A549 (cell line): ENCODE data around the gene KLHL9. TPM values are rescaled to one million over a fixed set of nuclear protein-coding genes. Genes with fewer than 3 reads are reported as not detected.

Experiments
- ATAC-seq, 2 experiments: fragments of 200-7000 bp in 1 of 2; fragments of >200 bp in 1 of 2; cut with Nextera tagmentation in 1 of 2; cut with Tn5 transposase in 1 of 2; 3 replicates each; pipeline versions ENCODE4 v1.8.0 to v1.9.1; 2018 to 2020; ENCODE audit warnings: mild to moderate bottlenecking in 1 of 2, moderate library complexity in 1 of 2
- CTCF ChIA-PET: fragments of 300-600 bp; sonication (Branson Sonifier 250); formaldehyde crosslinking; extraction: SDS; loops from one replicate; lab custom pipeline; 2021; ENCODE audit warnings: antibody characterized with exemption, inconsistent platforms; lab: Yijun Ruan, JAX
- POLR2A ChIA-PET: fragments of 350-600 bp; formaldehyde crosslinking; extraction: SDS; loops from one replicate; lab custom pipeline; 2021; ENCODE audit warnings: antibody characterized with exemption, inconsistent platforms; lab: Yijun Ruan, JAX
- DNase-seq, 2 experiments: peaks; one replicate each; pipeline versions ENCODE4 v3.0.0 to v3.0.0-alpha.2; 2011 to 2016; ENCODE audit warnings: low read depth in 1 of 2, low spot score in 1 of 2
- FAIRE-seq: peaks from 2 replicates; lab custom pipeline; 2011; peaks lifted over from hg19 to GRCh38; lab: Jason Lieb, UNC
- H3K27ac ChIP-seq, 2 experiments: fragments of >200 bp; sonication (Bioruptor Twin); formaldehyde crosslinking; 3 replicates each; pipeline ENCODE4 v1.5.1; 2016 to 2017
- H3K4me1 ChIP-seq: fragments of >200 bp; sonication (Bioruptor Twin); formaldehyde crosslinking; 3 replicates; pipeline ENCODE4 v1.6.1; 2016
- H3K4me2 ChIP-seq: fragments of >200 bp; sonication (Bioruptor Twin); formaldehyde crosslinking; 3 replicates; pipeline ENCODE4 v1.6.1; 2016
- H3K4me3 ChIP-seq: fragments of >200 bp; sonication (Bioruptor Twin); formaldehyde crosslinking; 3 replicates; pipeline ENCODE4 v1.5.1; 2016
- H3K9me3 ChIP-seq: fragments of >200 bp; sonication (Bioruptor Twin); formaldehyde crosslinking; 3 replicates; pipeline ENCODE4 v1.6.1; 2016
- CBX8 ChIP-seq: fragments of 200-600 bp; sonication (generic); IDR thresholded peaks from 2 replicates; pipeline ENCODE4 v1.6.1; 2016
- CHD2 ChIP-seq: fragments of 150-350 bp; IDR thresholded peaks from 2 replicates; pipeline ENCODE4 v1.6.1; 2014; ENCODE audit warnings: low read length; ENCODE audit not compliant: partially characterized antibody
- FOSB ChIP-seq: fragments of 250-450 bp; sonication (Bioruptor Pico); IDR thresholded peaks from 2 replicates; pipeline ENCODE4 v1.5.0; 2020; ENCODE audit warnings: mild to moderate bottlenecking, moderate library complexity
- FOSL2 ChIP-seq, 2 experiments: fragments of 450-650 bp in 1 of 2; fragments of >200 bp in 1 of 2; sonication (Bioruptor Twin) in 1 of 2; formaldehyde crosslinking; IDR thresholded peaks; 2 replicates each; pipeline versions ENCODE4 v1.5.0 to v1.6.1; 2016 to 2020; ENCODE audit warnings: mild to moderate bottlenecking in 1 of 2, moderate library complexity in 1 of 2
- FOXS1 ChIP-seq: fragments of 250-450 bp; sonication (Bioruptor Pico); IDR thresholded peaks from 2 replicates; pipeline ENCODE4 v1.5.0; 2020; ENCODE audit warnings: mild to moderate bottlenecking, moderate library complexity
- HDAC2 ChIP-seq: fragments of 200-600 bp; sonication (generic); IDR thresholded peaks from 2 replicates; pipeline ENCODE4 v1.6.1; 2016
- HEYL ChIP-seq: fragments of 250-450 bp; sonication (Bioruptor Pico); IDR thresholded peaks from 2 replicates; pipeline ENCODE4 v1.8.0; 2021; ENCODE audit warnings: mild to moderate bottlenecking, moderate library complexity
- HOXA7 ChIP-seq: fragments of 250-450 bp; sonication (Bioruptor Pico); IDR thresholded peaks from 2 replicates; pipeline ENCODE4 v1.5.0; 2020; ENCODE audit warnings: mild to moderate bottlenecking, moderate library complexity
- HOXB5 ChIP-seq: fragments of 250-450 bp; sonication (Bioruptor Pico); IDR thresholded peaks from 2 replicates; pipeline ENCODE4 v1.5.0; 2020; ENCODE audit warnings: mild to moderate bottlenecking, moderate library complexity
- JUN ChIP-seq, 2 experiments: fragments of >200 bp; sonication (Bioruptor Twin); formaldehyde crosslinking; IDR thresholded peaks; 2 replicates in 1 of 2; 3 replicates in 1 of 2; pipeline ENCODE4 v1.6.1; 2016 to 2017
- JUNB ChIP-seq: fragments of >200 bp; sonication (Bioruptor Twin); formaldehyde crosslinking; IDR thresholded peaks from 2 replicates; pipeline ENCODE4 v1.6.1; 2016
- MAZ ChIP-seq: fragments of 150-350 bp; IDR thresholded peaks from 2 replicates; pipeline ENCODE4 v1.6.1; 2014; ENCODE audit warnings: antibody characterized with exemption, low read depth, low read length, borderline replicate concordance
- NR3C1 ChIP-seq: fragments of >200 bp; sonication (Bioruptor Twin); formaldehyde crosslinking; IDR thresholded peaks from 3 replicates; pipeline ENCODE4 v1.6.1; 2017
- POLR2AphosphoS2 ChIP-seq: conservative IDR thresholded peaks from 2 replicates; pipeline ENCODE4 v1.6.1; 2012; ENCODE audit warnings: low read length, improper control_type of control experiment, inconsistent platforms
- WGBS: methylation state at CpG from one replicate; pipeline ENCODE4 v1.1.6; 2017; ENCODE audit errors: missing lambda C conversion rate; 5-methylcytosine and 5-hydroxymethylcytosine counted together
- polyA plus RNA-seq, 4 experiments: library from polyadenylated mRNA; depleted of rRNA in 3 of 4; stranded (reverse); fragments of >200 nt; fragmentation: RNase III in 1 of 4; extraction: RNeasy Plus Mini Kit Qiagen cat#74134 plus additional on column Dnase treatment in 1 of 4; gene quantifications; 2 replicates in 3 of 4; 3 replicates in 1 of 4; pipeline ENCODE4 v1.2.3, GENCODE V29; 2011 to 2017
- TF ChIP-seq, protein P1 (sequence below): fragments of 450-650 bp; IDR thresholded peaks from 2 replicates; pipeline ENCODE4 v1.6.1; 2014; ENCODE audit warnings: antibody characterized with exemption
- TF ChIP-seq, protein P2 (sequence below): fragments of 200-600 bp; sonication (generic); IDR thresholded peaks from 2 replicates; pipeline ENCODE4 v1.6.1; 2016; ENCODE audit warnings: antibody characterized with exemption, mild to moderate bottlenecking, moderate library complexity
- TF ChIP-seq, protein P3 (sequence below): fragments of >200 bp; sonication (Bioruptor Twin); formaldehyde crosslinking; IDR thresholded peaks from 2 replicates; pipeline ENCODE4 v1.6.1; 2016
- TF ChIP-seq, protein P4 (sequence below): fragments of >200 bp; sonication (Bioruptor Twin); formaldehyde crosslinking; IDR thresholded peaks from 3 replicates; pipeline ENCODE4 v1.6.1; 2016
- TF ChIP-seq, protein P5 (sequence below): fragments of 250-450 bp; sonication (Bioruptor Pico); IDR thresholded peaks from 2 replicates; pipeline ENCODE4 v1.5.0; 2021; ENCODE audit warnings: mild to moderate bottlenecking, moderate library complexity, borderline replicate concordance

KLHL9 gene
- polyA plus RNA-seq, 2 of the 4 experiments (the other 2 are of a cell fraction) = 18.6 to 27.4 TPM

DNA sequence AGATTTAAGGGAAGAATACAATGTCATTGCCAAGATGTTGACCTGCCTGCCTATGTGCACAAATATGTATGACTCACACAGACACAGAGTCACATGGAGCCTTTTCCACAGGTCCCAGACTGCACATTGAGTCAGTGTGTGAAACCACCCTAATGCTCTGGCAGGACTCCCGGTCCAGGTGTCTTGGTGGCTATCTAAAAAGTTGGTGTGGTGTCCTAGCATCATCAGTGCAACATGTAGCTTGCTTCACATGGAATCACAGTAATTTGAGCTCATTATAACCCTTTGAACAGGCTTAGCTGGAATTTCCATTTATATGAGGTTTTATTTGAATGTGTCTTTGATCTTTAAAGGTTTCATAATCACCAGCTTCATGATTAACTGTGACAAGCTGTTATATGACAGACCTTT lies 40.8 kb downstream of the KLHL9 start:
- ATAC-seq (peak; percentile 63 to 96), DNase-seq (peak; percentile 23 to 43), FAIRE-seq (no peak)
- Histone ChIP-seq H3K4me3 (no peak overlapping the region), H3K4me1 (peaks cover 11% of the 10 kb centered on the region; the same call in 2 of the 3 replicates), H3K27ac (no peak overlapping the region), H3K9me3 (no peaks in the 10 kb centered on the region), H3K4me2 (0 out of 3 replicates have a peak overlapping the region, but pooled peaks have one; percentile 7)
- ChIA-PET POLR2A (interaction anchor here (0.6 kb wide), 1 partner anchor 41 kb away, joined by 3 read pairs; no protein-coding TSS in a partner anchor), CTCF (interaction anchor here (1.9 kb wide), 1 partner anchor 41 kb away, joined by 3 read pairs; no protein-coding TSS in a partner anchor)
- TF ChIP-seq, protein P1, sequence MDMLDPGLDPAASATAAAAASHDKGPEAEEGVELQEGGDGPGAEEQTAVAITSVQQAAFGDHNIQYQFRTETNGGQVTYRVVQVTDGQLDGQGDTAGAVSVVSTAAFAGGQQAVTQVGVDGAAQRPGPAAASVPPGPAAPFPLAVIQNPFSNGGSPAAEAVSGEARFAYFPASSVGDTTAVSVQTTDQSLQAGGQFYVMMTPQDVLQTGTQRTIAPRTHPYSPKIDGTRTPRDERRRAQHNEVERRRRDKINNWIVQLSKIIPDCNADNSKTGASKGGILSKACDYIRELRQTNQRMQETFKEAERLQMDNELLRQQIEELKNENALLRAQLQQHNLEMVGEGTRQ = peak; percentile 51
- TF ChIP-seq HOXA7 (CRISPR knock-in tag) = no peak
- TF ChIP-seq FOSB (CRISPR knock-in tag) = no peak
- peak; percentile 54; the same call in 1 of the 2 replicates for TF ChIP-seq FOSL2 (IDR thresholded peaks at IDR 0.05)
- peak; percentile 53 for TF ChIP-seq FOSL2 (CRISPR knock-in tag; IDR thresholded peaks at IDR 0.05)
- no peak for TF ChIP-seq JUNB
- no peak for TF ChIP-seq NR3C1
- WGBS = 7% methylated on average over 1 of the region's 1 CpG

DNA sequence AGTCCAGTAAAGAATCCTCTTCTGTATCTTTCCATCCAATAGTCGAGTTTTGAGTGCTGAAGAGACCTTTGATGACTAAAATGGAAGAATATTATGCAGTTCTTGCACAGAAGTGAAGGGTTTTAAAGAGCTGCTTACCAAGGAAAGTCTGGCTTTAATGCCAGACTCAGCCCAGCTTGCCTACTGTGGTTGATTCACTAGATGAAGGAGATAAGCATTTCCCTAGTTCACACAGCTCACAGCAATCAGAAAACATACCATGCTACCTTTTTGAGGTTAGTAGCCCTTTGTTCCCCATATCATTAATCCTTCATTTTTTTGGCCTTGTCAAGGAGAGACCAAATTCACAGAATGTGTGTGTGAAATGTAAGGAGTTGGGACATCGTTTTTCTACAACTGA lies 45.4 kb downstream of the KLHL9 start:
- Histone ChIP-seq H3K27ac (no peak overlapping the region), H3K4me2 (no peak overlapping the region), H3K9me3 (0 out of 3 replicates have a peak, but pooled peaks cover 2% of the 10 kb centered on the region), H3K4me3 (no peak overlapping the region), H3K4me1 (peaks cover 11% of the 10 kb centered on the region; the same call in 2 of the 3 replicates)
- no peak for ATAC-seq
- TF ChIP-seq JUN (IDR thresholded peaks at IDR 0.05) = no peak
- TF ChIP-seq, protein P2, sequence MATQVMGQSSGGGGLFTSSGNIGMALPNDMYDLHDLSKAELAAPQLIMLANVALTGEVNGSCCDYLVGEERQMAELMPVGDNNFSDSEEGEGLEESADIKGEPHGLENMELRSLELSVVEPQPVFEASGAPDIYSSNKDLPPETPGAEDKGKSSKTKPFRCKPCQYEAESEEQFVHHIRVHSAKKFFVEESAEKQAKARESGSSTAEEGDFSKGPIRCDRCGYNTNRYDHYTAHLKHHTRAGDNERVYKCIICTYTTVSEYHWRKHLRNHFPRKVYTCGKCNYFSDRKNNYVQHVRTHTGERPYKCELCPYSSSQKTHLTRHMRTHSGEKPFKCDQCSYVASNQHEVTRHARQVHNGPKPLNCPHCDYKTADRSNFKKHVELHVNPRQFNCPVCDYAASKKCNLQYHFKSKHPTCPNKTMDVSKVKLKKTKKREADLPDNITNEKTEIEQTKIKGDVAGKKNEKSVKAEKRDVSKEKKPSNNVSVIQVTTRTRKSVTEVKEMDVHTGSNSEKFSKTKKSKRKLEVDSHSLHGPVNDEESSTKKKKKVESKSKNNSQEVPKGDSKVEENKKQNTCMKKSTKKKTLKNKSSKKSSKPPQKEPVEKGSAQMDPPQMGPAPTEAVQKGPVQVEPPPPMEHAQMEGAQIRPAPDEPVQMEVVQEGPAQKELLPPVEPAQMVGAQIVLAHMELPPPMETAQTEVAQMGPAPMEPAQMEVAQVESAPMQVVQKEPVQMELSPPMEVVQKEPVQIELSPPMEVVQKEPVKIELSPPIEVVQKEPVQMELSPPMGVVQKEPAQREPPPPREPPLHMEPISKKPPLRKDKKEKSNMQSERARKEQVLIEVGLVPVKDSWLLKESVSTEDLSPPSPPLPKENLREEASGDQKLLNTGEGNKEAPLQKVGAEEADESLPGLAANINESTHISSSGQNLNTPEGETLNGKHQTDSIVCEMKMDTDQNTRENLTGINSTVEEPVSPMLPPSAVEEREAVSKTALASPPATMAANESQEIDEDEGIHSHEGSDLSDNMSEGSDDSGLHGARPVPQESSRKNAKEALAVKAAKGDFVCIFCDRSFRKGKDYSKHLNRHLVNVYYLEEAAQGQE = no peak
- no peak for TF ChIP-seq CBX8
- TF ChIP-seq, protein P3, sequence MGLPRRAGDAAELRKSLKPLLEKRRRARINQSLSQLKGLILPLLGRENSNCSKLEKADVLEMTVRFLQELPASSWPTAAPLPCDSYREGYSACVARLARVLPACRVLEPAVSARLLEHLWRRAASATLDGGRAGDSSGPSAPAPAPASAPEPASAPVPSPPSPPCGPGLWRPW = no peak
- no peak for TF ChIP-seq HEYL
- TF ChIP-seq, protein P4, sequence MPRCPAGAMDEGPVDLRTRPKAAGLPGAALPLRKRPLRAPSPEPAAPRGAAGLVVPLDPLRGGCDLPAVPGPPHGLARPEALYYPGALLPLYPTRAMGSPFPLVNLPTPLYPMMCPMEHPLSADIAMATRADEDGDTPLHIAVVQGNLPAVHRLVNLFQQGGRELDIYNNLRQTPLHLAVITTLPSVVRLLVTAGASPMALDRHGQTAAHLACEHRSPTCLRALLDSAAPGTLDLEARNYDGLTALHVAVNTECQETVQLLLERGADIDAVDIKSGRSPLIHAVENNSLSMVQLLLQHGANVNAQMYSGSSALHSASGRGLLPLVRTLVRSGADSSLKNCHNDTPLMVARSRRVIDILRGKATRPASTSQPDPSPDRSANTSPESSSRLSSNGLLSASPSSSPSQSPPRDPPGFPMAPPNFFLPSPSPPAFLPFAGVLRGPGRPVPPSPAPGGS = no peak
- 1% methylated on average over 2 of the region's 2 CpGs for WGBS
- ChIA-PET CTCF (interaction anchor here (1.2 kb wide), 1 partner anchor 41 kb away, joined by 3 read pairs; no protein-coding TSS in a partner anchor), POLR2A (no interaction called here)
- DNase-seq = no peak
- no peak for FAIRE-seq

DNA sequence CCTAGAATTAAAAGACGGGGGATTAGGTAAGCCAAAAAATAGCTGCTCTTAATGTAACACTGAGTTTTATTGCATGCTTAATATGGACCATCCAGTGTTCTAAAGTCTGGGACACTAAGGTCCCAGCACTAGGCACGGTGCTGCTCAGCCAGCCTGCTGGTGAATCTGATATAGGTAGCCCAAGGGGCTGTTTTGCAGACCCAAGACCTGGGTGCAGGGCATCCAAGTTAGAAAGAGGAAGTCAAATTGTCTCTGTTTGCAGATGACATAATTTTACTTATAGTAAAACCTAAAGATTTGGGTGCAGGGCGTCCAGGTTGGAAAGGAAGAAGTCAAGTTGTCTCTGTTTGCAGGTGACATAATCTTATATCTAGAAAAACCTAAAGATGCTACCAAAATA lies 47.9 kb downstream of the KLHL9 start:
- no peak for TF ChIP-seq JUNB
- no peak for TF ChIP-seq HDAC2
- TF ChIP-seq CHD2 = no peak
- no peak for TF ChIP-seq POLR2AphosphoS2
- TF ChIP-seq HOXB5 = no peak
- no peak for TF ChIP-seq FOXS1 (CRISPR knock-in tag)
- no peak for TF ChIP-seq MAZ
- TF ChIP-seq, protein P5, sequence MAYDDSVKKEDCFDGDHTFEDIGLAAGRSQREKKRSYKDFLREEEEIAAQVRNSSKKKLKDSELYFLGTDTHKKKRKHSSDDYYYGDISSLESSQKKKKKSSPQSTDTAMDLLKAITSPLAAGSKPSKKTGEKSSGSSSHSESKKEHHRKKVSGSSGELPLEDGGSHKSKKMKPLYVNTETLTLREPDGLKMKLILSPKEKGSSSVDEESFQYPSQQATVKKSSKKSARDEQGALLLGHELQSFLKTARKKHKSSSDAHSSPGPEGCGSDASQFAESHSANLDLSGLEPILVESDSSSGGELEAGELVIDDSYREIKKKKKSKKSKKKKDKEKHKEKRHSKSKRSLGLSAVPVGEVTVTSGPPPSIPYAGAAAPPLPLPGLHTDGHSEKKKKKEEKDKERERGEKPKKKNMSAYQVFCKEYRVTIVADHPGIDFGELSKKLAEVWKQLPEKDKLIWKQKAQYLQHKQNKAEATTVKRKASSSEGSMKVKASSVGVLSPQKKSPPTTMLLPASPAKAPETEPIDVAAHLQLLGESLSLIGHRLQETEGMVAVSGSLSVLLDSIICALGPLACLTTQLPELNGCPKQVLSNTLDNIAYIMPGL (CRISPR knock-in tag) = no peak
- TF ChIP-seq, protein P1 = no peak
- CTCF ChIA-PET = no interaction called here
- WGBS = 28% methylated on average over 3 of the region's 3 CpGs
- no peaks in the 10 kb centered on the region for H3K4me1 ChIP-seq
- no peak overlapping the region for H3K4me3 ChIP-seq
- FAIRE-seq = no peak
- POLR2A ChIA-PET = no interaction called here
- H3K9me3 ChIP-seq = 0 out of 3 replicates have a peak, but pooled peaks cover 2% of the 10 kb centered on the region
- DNase-seq = no peak
- no peak overlapping the region for H3K4me2 ChIP-seq
- H3K27ac ChIP-seq = no peak overlapping the region
- ATAC-seq = no peak
